T-helper 2 cell (primary cell): ENCODE results near the gene FAIM2.
"Not testable (repeated sequence)": the region's sequence is repeated elsewhere in the genome, so short reads cannot be mapped to it uniquely, and the experiment has no call there.

Experiments used
- DNase-seq, 5 experiments: peaks; one replicate each; pipeline versions ENCODE4 v3.0.0 to v3.0.0-alpha.2; 2012 to 2022

FAIM2 gene

GRCh38 chr12:49893753-49894750 lies 9.6 kb downstream of the FAIM2 start:
- peak in 1 of 5 experiments; percentile 27 for DNase-seq

GRCh38 chr12:49892732-49893317 lies 10.9 kb downstream of the FAIM2 start:
- no peak for DNase-seq

DNA sequence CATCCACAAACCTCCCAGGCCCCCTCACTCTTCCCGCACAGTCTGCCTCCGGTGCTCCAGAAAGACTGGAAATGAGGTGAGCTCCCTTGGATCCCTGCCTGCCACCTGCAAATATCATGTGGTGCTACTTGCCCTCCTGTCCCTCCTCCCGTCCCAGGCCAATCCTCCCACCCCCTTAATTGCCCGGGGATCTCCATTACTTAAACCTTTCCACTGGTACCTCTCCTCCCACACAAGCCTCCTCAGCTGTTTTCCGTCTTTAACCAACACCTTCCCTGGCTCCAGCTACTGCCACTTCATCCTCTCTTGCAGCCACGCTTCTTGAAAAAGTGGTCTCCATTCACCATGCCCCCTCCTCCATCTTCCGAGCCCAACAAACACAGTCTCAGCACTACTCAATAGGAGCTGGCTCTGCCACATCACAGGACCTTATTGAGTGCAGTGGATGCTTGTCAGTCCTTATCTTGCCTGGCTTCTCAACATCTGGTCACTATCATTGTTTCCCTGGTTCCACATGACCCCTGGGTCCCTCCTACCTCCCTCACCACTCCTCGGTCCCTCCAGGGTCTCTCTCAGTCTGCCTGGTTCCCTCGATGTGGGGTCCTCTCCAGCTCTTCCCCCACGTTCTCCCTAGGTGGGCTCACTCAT lies 11.5 kb downstream of the FAIM2 start:
- no peak for DNase-seq

DNA sequence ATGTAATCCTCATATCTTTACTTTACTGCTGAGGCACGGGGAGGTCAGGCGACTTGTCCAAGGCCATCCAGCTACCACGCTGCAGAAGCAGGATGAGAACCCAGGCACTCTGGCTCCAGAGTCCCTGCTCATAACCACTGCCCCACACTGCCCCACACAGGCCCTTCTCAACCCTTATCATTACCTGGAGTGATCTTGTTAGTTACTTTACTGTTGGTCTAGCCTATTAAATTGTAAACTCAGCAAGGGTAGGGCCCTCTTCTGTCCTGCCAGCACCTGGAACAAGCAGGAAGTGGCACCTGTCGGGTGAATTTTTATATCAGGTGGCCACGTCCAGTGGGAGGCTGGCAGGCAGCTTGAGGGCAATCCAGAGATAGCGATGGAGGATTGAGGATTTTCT lies 12.2 kb downstream of the FAIM2 start:
- DNase-seq: no peak

DNA sequence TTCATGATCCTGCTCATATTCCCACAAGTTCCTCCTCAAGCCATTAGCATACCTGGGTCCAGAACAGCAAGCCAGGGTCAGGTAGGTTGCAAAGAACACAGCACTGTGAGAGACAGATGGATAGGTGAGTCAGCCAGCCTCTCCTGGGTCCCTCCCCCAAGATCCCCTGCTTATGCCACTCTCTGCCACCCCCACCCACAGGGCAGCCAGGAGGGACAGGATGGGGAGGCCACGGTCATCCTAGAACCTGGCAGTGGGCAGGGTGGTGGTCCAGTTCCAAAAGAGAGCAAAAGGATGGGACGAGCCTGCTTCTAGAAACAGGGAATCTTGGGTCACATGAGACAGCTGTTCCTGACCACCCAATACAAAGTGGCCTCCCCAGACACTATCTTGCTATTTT lies 12.7 kb downstream of the FAIM2 start:
- DNase-seq: no peak

- no peak for DNase-seq
Measured at GRCh38 chr12:49890096-49890461, 13.6 kb downstream of the FAIM2 start.

- no peak for DNase-seq
Measured at GRCh38 chr12:49889361-49890095, 14.2 kb downstream of the FAIM2 start.

- DNase-seq: no peak
Measured at GRCh38 chr12:49888461-49889151, 15.1 kb downstream of the FAIM2 start.

DNA sequence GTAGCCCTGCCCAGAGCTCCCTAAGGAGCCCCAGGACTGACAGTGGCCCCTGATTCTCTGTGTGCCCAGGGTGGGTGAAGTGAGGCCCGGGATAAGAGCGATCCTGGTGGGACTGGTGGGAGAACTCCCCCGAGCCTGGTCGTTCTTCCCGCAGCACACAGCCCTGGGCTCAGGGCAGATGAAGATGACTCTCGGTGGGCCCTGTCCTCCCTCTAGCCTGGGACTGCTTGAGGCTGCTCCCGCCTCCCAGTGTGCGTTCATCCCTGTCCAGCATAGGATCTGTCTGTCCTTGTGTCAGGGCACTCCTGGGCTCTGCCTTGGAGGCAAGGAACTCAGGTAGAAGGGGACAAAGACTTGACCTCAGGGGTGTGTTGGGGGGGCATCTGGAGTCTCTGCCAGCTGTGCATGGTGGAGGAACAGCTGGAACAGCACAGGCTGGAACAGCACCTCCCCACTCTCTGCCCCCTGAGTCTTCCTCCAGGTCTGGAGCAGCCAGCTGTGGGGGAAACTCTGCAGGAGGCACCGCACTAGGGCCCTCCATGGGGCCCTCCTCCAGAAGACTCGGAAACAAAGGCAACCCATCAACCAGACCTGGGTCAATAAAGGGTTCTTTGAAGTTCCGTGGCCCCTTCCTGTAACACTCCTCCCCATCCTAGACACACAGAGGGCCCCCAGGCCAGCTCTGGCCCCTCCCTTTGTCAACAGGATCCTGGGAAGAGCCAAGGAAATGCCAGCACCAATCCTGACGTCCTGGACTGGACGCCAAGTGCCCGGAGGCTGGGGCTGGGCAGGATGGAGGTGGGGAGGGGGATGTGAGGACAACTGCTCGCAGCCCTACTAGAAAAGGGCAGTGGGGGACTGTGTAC lies 15.9 kb downstream of the FAIM2 start:
- no peak for DNase-seq

DNA sequence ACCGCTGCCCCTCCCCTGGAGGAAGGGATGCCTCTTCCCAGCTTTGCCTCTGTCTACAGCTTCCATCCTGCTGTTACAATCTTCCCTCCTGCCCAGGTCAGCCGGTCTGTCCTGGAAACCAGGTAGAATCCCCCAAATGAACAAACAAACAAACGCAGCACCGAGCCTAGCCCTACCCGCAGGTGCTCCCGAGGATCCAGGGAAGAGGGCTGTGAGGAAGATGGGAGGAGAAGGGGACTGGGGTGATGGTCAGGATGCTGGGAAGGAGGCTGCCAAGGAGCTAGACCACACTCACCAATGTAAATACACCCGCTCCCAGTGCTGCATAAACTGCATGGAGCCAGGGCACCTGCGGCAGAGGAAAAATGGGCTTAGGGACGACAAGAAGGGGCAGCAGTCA lies 16.6 kb downstream of the FAIM2 start:
- no peak for DNase-seq

- DNase-seq: no peak
Measured at GRCh38 chr12:49885663-49886461, 17.8 kb downstream of the FAIM2 start.

DNA sequence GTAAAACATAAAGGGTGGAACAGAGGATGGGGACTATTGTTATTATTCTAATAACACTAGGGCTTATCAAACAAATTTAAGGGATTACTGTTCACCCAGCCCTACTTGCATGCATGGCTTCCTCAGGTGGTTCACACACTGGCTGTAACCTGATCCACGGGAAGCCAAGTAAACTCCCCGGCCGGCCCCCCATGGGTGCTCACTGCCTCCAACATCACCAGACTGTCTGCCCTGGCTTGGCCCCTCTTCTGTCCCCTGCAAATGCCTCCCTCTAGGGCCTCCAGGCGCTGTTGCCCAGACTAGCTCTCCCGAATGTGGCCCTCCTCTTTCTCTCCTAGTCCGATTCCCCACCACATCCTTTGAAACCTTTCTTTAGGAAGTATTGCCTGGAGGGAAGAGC lies 18.6 kb downstream of the FAIM2 start:
- DNase-seq: no peak

DNA sequence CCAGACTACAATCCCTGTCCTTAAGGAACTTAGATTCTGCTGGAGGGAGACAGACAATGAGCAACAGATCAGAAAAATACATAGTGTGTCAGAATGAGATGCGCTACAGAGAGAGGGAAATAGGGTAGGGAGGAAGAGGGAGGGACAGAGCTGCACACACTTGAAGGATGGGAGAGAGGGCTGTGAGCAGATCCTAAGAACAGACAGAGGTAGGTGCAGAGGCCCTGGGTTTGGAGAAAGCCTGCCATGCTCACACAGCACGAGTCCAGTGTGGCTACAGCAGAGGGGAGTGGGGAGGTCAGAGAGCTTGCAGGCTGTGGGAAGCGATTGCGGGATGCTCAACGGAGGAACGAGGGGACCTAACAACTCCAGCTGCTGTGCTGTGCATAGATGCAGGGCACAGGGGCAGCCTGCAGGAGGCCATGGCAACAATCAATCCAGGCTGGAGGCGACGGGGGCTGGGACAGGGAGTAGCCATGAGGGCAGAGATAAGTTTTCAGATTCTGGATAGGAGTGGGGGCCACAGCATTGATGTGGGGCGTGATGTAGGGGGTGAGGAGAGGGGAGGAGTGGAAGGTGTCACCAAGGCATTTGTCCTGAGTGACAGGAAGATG lies 20.7 kb downstream of the FAIM2 start:
- DNase-seq: no peak

GRCh38 chr12:49882248-49882850 lies 21.4 kb downstream of the FAIM2 start:
- no peak for DNase-seq

- DNase-seq: no peak
Measured at GRCh38 chr12:49881415-49882247, 22.1 kb downstream of the FAIM2 start.

DNA sequence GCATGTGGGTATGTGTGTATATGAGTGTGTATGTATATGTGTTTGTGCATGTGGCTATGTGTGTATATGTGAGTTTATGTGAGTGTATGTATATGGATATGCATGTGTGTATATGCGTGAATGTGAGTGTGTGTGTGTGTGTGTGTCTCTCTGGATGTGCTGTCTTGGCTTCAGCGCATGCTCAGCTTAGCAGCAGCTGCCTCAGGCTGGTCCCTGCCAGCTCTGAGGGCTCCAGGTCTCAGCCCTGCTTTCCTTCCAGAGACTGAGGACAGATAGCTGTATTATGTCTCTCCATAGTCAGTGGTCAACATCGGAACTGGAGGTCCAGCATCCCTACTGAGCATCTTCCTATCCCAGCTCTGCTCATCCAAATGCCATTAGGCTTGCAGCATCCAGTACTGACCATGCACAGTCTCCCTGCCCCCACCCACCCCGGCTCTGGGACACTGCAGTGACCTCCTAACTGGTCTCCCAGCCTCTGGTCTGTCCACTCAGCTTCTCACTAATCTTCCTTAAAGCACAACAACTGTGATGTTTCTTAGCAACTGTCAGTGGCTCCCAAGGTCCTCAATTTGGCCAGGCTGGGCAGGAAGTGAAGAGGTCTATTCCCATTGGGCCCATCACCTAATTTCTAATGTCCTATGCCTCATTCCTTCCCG lies 22.8 kb downstream of the FAIM2 start:
- no peak for DNase-seq

GRCh38 chr12:49879065-49879464 lies 24.6 kb downstream of the FAIM2 start:
- DNase-seq: not testable (repeated sequence)

GRCh38 chr12:49878021-49878420 lies 25.7 kb downstream of the FAIM2 start:
- DNase-seq: no peak
